IPS-15b (cell line): ENCODE results near the gene DPPA3.
"Not testable (repeated sequence)": the region's sequence is repeated elsewhere in the genome, so short reads cannot be mapped to it uniquely, and the experiment has no call there.

Source experiments
- H3K27me3 ChIP-seq: one replicate; pipeline ENCODE4 v1.6.1; 2013; ENCODE audit warnings: low read length; ENCODE audit not compliant: control insufficient read depth, insufficient read depth
- H3K36me3 ChIP-seq: one replicate; pipeline ENCODE4 v1.6.1; 2013; ENCODE audit warnings: low read length; ENCODE audit not compliant: control insufficient read depth, insufficient read depth
- H3K4me1 ChIP-seq: one replicate; pipeline ENCODE4 v1.6.1; 2013; ENCODE audit warnings: mild to moderate bottlenecking, low read length; ENCODE audit not compliant: control insufficient read depth, insufficient read depth
- H3K4me3 ChIP-seq: one replicate; pipeline ENCODE4 v1.5.1; 2013; ENCODE audit warnings: low read depth, low read length
- H3K9ac ChIP-seq: one replicate; pipeline ENCODE4 v1.6.1; 2013; ENCODE audit warnings: low read depth, mild to moderate bottlenecking, low read length
- H3K9me3 ChIP-seq: one replicate; pipeline ENCODE4 v1.6.1; 2013; ENCODE audit warnings: mild to moderate bottlenecking, low read length; ENCODE audit not compliant: control insufficient read depth, insufficient read depth

Gene DPPA3

GRCh38 chr12:7695237-7695560 is 16.0 kb upstream of the DPPA3 start:
- Histone ChIP-seq H3K9ac (peak overlapping the region; percentile 18), H3K36me3 (no peaks in the 10 kb centered on the region), H3K9me3 (no peaks in the 10 kb centered on the region), H3K4me1 (peaks cover 18% of the 10 kb centered on the region), H3K27me3 (no peaks in the 10 kb centered on the region), H3K4me3 (peak overlapping the region; percentile 26)

GRCh38 chr12:7695566-7696197 is 15.6 kb upstream of the DPPA3 start, which contains the start of gene GDF3:
Gene GDF3 (minus strand): TSS chr12:7695775. CDS start chr12:7695728, 47 bp downstream.
- no peaks in the 10 kb centered on the region for H3K27me3 ChIP-seq
- H3K9ac ChIP-seq: peak within 1 kb of the TSS; percentile 18
- H3K4me1 ChIP-seq: peaks cover 18% of the 10 kb centered on the region
- H3K36me3 ChIP-seq: no peaks in the 10 kb centered on the region
- peak within 1 kb of the TSS; percentile 26 for H3K4me3 ChIP-seq
- no peaks in the 10 kb centered on the region for H3K9me3 ChIP-seq

- no peaks in the 10 kb centered on the region for H3K36me3 ChIP-seq
- no peak overlapping the region for H3K9ac ChIP-seq
- peaks cover 9% of the 10 kb centered on the region for H3K4me1 ChIP-seq
- no peaks in the 10 kb centered on the region for H3K27me3 ChIP-seq
- no peak overlapping the region for H3K4me3 ChIP-seq
- H3K9me3 ChIP-seq: no peaks in the 10 kb centered on the region
These were observed 5.4 kb upstream of the DPPA3 start for GRCh38 chr12:7705846-7706245.

GRCh38 chr12:7709969-7710675 is 1.1 kb upstream of the DPPA3 start:
- peaks cover 13% of the 10 kb centered on the region for H3K4me1 ChIP-seq
- H3K9me3 ChIP-seq: no peaks in the 10 kb centered on the region
- no peaks in the 10 kb centered on the region for H3K27me3 ChIP-seq
- H3K36me3 ChIP-seq: no peaks in the 10 kb centered on the region
- no peak overlapping the region for H3K4me3 ChIP-seq
- H3K9ac ChIP-seq: no peak overlapping the region

GRCh38 chr12:7712841-7713442 is 1.7 kb downstream of the DPPA3 start:
- Histone ChIP-seq H3K27me3 (no peaks in the 10 kb centered on the region), H3K36me3 (no peaks in the 10 kb centered on the region), H3K4me1 (peaks cover 13% of the 10 kb centered on the region), H3K9me3 (no peaks in the 10 kb centered on the region), H3K9ac (no peak overlapping the region), H3K4me3 (no peak overlapping the region)

GRCh38 chr12:7716381-7716780 is 5.1 kb downstream of the DPPA3 start:
- no peak overlapping the region for H3K9ac ChIP-seq
- H3K36me3 ChIP-seq: no peaks in the 10 kb centered on the region
- H3K9me3 ChIP-seq: no peaks in the 10 kb centered on the region
- peaks cover under 1% of the 10 kb centered on the region for H3K4me1 ChIP-seq
- no peak overlapping the region for H3K4me3 ChIP-seq
- H3K27me3 ChIP-seq: no peaks in the 10 kb centered on the region

- Histone ChIP-seq H3K4me1 (no peaks in the 10 kb centered on the region), H3K36me3 (no peaks in the 10 kb centered on the region), H3K9me3 (no peaks in the 10 kb centered on the region), H3K27me3 (no peaks in the 10 kb centered on the region), H3K9ac (no peak overlapping the region), H3K4me3 (no peak overlapping the region)
These were observed 8.9 kb downstream of the DPPA3 start for GRCh38 chr12:7719946-7720730.

- Histone ChIP-seq H3K9me3 (no peaks in the 10 kb centered on the region), H3K36me3 (no peaks in the 10 kb centered on the region), H3K27me3 (no peaks in the 10 kb centered on the region), H3K9ac (no peak overlapping the region), H3K4me1 (no peaks in the 10 kb centered on the region), H3K4me3 (no peak overlapping the region)
These were observed 12.7 kb downstream of the DPPA3 start for GRCh38 chr12:7723926-7724325.

- Histone ChIP-seq H3K36me3 (no peaks in the 10 kb centered on the region), H3K9ac (no peak overlapping the region), H3K4me3 (no peak overlapping the region), H3K9me3 (no peaks in the 10 kb centered on the region), H3K4me1 (peaks cover 4% of the 10 kb centered on the region), H3K27me3 (no peaks in the 10 kb centered on the region)
These were observed 18.5 kb downstream of the DPPA3 start for GRCh38 chr12:7729746-7730145.

- not testable (repeated sequence) for H3K27me3 ChIP-seq, H3K36me3 ChIP-seq, H3K4me3 ChIP-seq
These were observed 19.8 kb downstream of the DPPA3 start for GRCh38 chr12:7730984-7731383.

GRCh38 chr12:7731486-7731885 is 20.3 kb downstream of the DPPA3 start:
- Histone ChIP-seq H3K27me3 (no peaks in the 10 kb centered on the region), H3K4me1 (peaks cover 4% of the 10 kb centered on the region), H3K4me3 (no peak overlapping the region), H3K9me3 (no peaks in the 10 kb centered on the region), H3K36me3 (no peaks in the 10 kb centered on the region), H3K9ac (no peak overlapping the region)

More at GRCh38 chr12:7730984-7731383, 19.8 kb downstream of the DPPA3 start:
- not testable (repeated sequence) for H3K9me3 ChIP-seq, H3K4me1 ChIP-seq, H3K9ac ChIP-seq
